GM23338 (cell line): ENCODE results near the gene IPCEF1. TPM values are rescaled to one million over a fixed set of nuclear protein-coding genes. Genes with fewer than 3 reads are reported as not detected.
A peak's percentile ranks its signal among the peaks of the same experiment; 100 is the strongest.

ENCODE experiments used
- ATAC-seq: fragments of 200-7000 bp; cut with Tn5 transposase; 3 replicates; pipeline ENCODE4 v1.9.1; 2020
- DNase-seq: peaks from one replicate; pipeline ENCODE4 v3.0.0-alpha.2; 2015; ENCODE audit warnings: low spot score
- H2AFZ ChIP-seq: fragments of 200-600 bp; sonication (generic); 2 replicates; pipeline ENCODE4 v1.8.0; 2016; ENCODE audit warnings: antibody characterized with exemption, mild to moderate bottlenecking, moderate library complexity
- H3F3A ChIP-seq: fragments of 200-600 bp; sonication (generic); replicated peaks from 2 replicates; pipeline ENCODE4 v1.8.0; 2017; ENCODE audit warnings: antibody characterized with exemption, mixed run types, low read depth
- H3K27ac ChIP-seq: fragments of 200-600 bp; sonication (generic); 2 replicates; pipeline ENCODE4 v1.6.1; 2016; ENCODE audit warnings: low read depth
- H3K27me3 ChIP-seq: fragments of 200-600 bp; sonication (generic); 2 replicates; pipeline ENCODE4 v1.8.0; 2016; ENCODE audit warnings: mild to moderate bottlenecking, mixed run types, moderate library complexity; ENCODE audit not compliant: insufficient read depth
- H3K36me3 ChIP-seq: fragments of 200-600 bp; sonication (generic); 2 replicates; pipeline ENCODE4 v1.8.0; 2016; ENCODE audit warnings: mild to moderate bottlenecking; ENCODE audit not compliant: insufficient read depth
- H3K4me1 ChIP-seq: fragments of 200-600 bp; sonication (generic); 2 replicates; pipeline ENCODE4 v1.8.0; 2016; ENCODE audit warnings: mild to moderate bottlenecking, moderate library complexity; ENCODE audit not compliant: insufficient read depth
- H3K4me2 ChIP-seq: fragments of 200-600 bp; sonication (generic); 2 replicates; pipeline ENCODE4 v1.7.1; 2017; ENCODE audit warnings: mixed run types
- H3K4me3 ChIP-seq: fragments of 200-600 bp; sonication (generic); 2 replicates; pipeline ENCODE4 v1.6.1; 2016; ENCODE audit warnings: mixed run types
- H3K79me2 ChIP-seq: fragments of 200-600 bp; sonication (generic); replicated peaks from 2 replicates; pipeline ENCODE4 v1.8.0; 2017; ENCODE audit warnings: mild to moderate bottlenecking; ENCODE audit not compliant: insufficient read depth
- H3K9me2 ChIP-seq: fragments of 200-600 bp; sonication (generic); 2 replicates; pipeline ENCODE4 v1.8.0; 2017; ENCODE audit not compliant: insufficient read depth
- H4K20me1 ChIP-seq: fragments of 200-600 bp; sonication (generic); replicated peaks from 2 replicates; pipeline ENCODE4 v1.8.0; 2017; ENCODE audit warnings: mild to moderate bottlenecking; ENCODE audit not compliant: insufficient read depth
- H3K27ac Mint-ChIP-seq: 2 replicates; pipeline ENCODE4 v1.8.0; 2020; ENCODE audit warnings: inconsistent platforms, mild to moderate bottlenecking, moderate library complexity, mixed read lengths
- H3K27me3 Mint-ChIP-seq: 3 replicates; pipeline ENCODE4 v1.8.0; 2022; ENCODE audit warnings: low read depth, mild to moderate bottlenecking, moderate library complexity, mixed read lengths, inconsistent platforms; ENCODE audit not compliant: insufficient read depth, poor library complexity
- H3K36me3 Mint-ChIP-seq: 3 replicates; pipeline ENCODE4 v1.8.0; 2021; ENCODE audit warnings: low read depth, mild to moderate bottlenecking, inconsistent platforms, moderate library complexity, mixed read lengths
- H3K4me1 Mint-ChIP-seq: 3 replicates; pipeline ENCODE4 v1.8.0; 2020; ENCODE audit warnings: mild to moderate bottlenecking, inconsistent platforms, mixed read lengths
- H3K4me3 Mint-ChIP-seq: 3 replicates; pipeline ENCODE4 v1.8.0; 2021; ENCODE audit warnings: moderate library complexity, mild to moderate bottlenecking, inconsistent platforms, mixed read lengths
- H3K9me3 Mint-ChIP-seq: 3 replicates; pipeline ENCODE4 v1.8.0; 2020; ENCODE audit warnings: moderate library complexity, mild to moderate bottlenecking, inconsistent platforms, mixed read lengths
- CREB1 ChIP-seq: fragments of 250-450 bp; sonication (Bioruptor Pico); IDR thresholded peaks from 2 replicates; pipeline ENCODE4 v1.5.0; 2020; ENCODE audit warnings: low read depth, mild to moderate bottlenecking, moderate library complexity
- EZH2 ChIP-seq: fragments of 200-600 bp; sonication (generic); IDR thresholded peaks from one replicate; pipeline ENCODE4 v1.8.0; 2017; ENCODE audit warnings: antibody characterized with exemption, mild to moderate bottlenecking, low read depth; ENCODE audit not compliant: unreplicated experiment
- EZH2phosphoT487 ChIP-seq: fragments of 200-600 bp; sonication (generic); IDR thresholded peaks from one replicate; pipeline ENCODE4 v1.8.1; 2018; ENCODE audit warnings: antibody characterized with exemption; ENCODE audit not compliant: unreplicated experiment
- JUNB ChIP-seq: IDR thresholded peaks from one replicate; pipeline ENCODE4 v1.6.1; 2016; ENCODE audit warnings: antibody characterized with exemption; ENCODE audit not compliant: unreplicated experiment
- NANOG ChIP-seq: IDR thresholded peaks from 2 replicates; pipeline ENCODE4 v1.6.1; 2016; ENCODE audit warnings: antibody characterized with exemption, borderline replicate concordance
- POLR2AphosphoS5 ChIP-seq: IDR thresholded peaks from 2 replicates; pipeline ENCODE4 v1.6.1; 2016; ENCODE audit warnings: antibody characterized with exemption, low read depth
- STAT1 ChIP-seq: IDR thresholded peaks from one replicate; pipeline ENCODE4 v1.6.1; 2016; ENCODE audit warnings: antibody characterized with exemption; ENCODE audit not compliant: unreplicated experiment
- ZNF114 ChIP-seq: fragments of 250-450 bp; sonication (Bioruptor Pico); IDR thresholded peaks from 2 replicates; pipeline ENCODE4 v1.5.0; 2020; ENCODE audit warnings: mild to moderate bottlenecking, moderate library complexity
- ZNF331 ChIP-seq: fragments of 250-450 bp; sonication (Bioruptor Pico); IDR thresholded peaks from 2 replicates; pipeline ENCODE4 v1.5.0; 2020; ENCODE audit warnings: low read depth, mild to moderate bottlenecking, moderate library complexity
- polyA plus RNA-seq: library from polyadenylated mRNA; unstranded; fragments of >200 nt; fragmentation: Nextera tagmentation; extraction: Ambion mirVana; gene quantifications from 2 replicates; pipeline ENCODE4 v1.2.1, GENCODE V29; 2016
- total RNA-seq: library from RNA; depleted of rRNA; stranded (reverse); fragments of >200 nt; shearing (Covaris generic); gene quantifications from 2 replicates; pipeline ENCODE4 v1.2.3, GENCODE V29; 2014
- TF ChIP-seq, protein P1 (sequence below), 2 experiments: fragments of 200-600 bp in 1 of 2; sonication (generic) in 1 of 2; conservative IDR thresholded peaks; 2 replicates each; pipeline versions ENCODE4 v1.5.1 to v1.6.1; 2016 to 2017; ENCODE audit warnings: antibody characterized with exemption in 2 of 2, low read depth in 2 of 2, mild to moderate bottlenecking in 2 of 2, moderate library complexity in 1 of 2
- TF ChIP-seq, protein P2 (sequence below): IDR thresholded peaks from 2 replicates; pipeline ENCODE4 v1.6.1; 2016; ENCODE audit warnings: antibody characterized with exemption
- TF ChIP-seq, protein P3 (sequence below): IDR thresholded peaks from one replicate; pipeline ENCODE4 v1.6.1; 2018; ENCODE audit warnings: antibody characterized with exemption; ENCODE audit not compliant: unreplicated experiment
- TF ChIP-seq, protein P4 (sequence below): fragments of 250-450 bp; sonication (Bioruptor Pico); IDR thresholded peaks from 2 replicates; pipeline ENCODE4 v1.5.0; 2020; ENCODE audit warnings: mild to moderate bottlenecking, moderate library complexity

Gene IPCEF1
- total and polyA plus RNA-seq, 2 experiments from 2014 or later: 0.15 to 1.8 TPM

DNA sequence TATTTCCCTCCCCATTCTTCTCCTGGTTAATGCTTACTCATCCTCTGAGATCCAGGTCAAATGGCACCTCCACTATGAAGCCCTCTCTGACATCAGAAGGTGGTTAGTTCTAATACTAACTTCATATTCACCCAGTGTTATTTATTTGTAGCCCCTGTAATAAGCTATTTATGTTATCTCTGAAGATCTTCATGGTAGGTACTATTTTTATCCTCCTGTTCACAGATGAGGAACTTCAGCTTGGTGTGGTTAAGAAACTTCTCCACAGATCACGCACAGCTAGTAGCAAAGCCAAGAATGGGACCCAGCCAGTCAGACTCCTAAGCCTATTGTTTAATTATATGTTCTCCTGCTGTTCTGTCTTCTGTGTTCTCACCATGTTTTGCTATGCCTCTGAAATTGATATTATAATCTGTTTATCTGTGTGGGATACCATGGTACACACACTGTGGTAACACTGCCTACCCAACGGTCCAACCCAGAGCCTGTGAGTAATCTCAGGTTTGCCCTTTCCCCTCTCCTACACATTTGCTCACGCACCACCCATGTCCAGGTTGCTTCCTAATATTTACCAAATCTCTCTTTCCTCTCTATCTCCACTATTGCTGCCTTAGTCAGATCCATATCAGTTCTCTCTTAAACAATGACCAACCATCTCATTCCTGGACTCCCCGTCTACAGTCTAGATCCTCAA is 98.4 kb downstream of the IPCEF1 start:
- H3K9me2 ChIP-seq: 0 out of 2 replicates have a peak, but pooled peaks cover 5% of the 10 kb centered on the region

More for the DNA sequence above, 98.4 kb downstream of the IPCEF1 start:
- no peaks in the 10 kb centered on the region for H3K4me1 ChIP-seq
- H3K36me3 ChIP-seq: no peaks in the 10 kb centered on the region
- no peak for DNase-seq
- no peak overlapping the region for H3K4me2 ChIP-seq
- ATAC-seq: no peak
- no peaks in the 10 kb centered on the region for H3K79me2 ChIP-seq
- no peaks in the 10 kb centered on the region for H3F3A ChIP-seq
- no peak overlapping the region for H3K4me3 ChIP-seq
- H4K20me1 ChIP-seq: no peaks in the 10 kb centered on the region
- H3K27ac ChIP-seq: no peak overlapping the region
- Mint-ChIP-seq H3K9me3 (no peaks in the 10 kb centered on the region), H3K27me3 (peaks cover 2% of the 10 kb centered on the region), H3K4me3 (no peak overlapping the region), H3K4me1 (no peaks in the 10 kb centered on the region), H3K27ac (peak overlapping the region; percentile 1; the same call in 1 of the 2 replicates), H3K36me3 (no peaks in the 10 kb centered on the region)
- H3K27me3 ChIP-seq: no peaks in the 10 kb centered on the region
- TF ChIP-seq NANOG: no peak
- TF ChIP-seq, protein P1, sequence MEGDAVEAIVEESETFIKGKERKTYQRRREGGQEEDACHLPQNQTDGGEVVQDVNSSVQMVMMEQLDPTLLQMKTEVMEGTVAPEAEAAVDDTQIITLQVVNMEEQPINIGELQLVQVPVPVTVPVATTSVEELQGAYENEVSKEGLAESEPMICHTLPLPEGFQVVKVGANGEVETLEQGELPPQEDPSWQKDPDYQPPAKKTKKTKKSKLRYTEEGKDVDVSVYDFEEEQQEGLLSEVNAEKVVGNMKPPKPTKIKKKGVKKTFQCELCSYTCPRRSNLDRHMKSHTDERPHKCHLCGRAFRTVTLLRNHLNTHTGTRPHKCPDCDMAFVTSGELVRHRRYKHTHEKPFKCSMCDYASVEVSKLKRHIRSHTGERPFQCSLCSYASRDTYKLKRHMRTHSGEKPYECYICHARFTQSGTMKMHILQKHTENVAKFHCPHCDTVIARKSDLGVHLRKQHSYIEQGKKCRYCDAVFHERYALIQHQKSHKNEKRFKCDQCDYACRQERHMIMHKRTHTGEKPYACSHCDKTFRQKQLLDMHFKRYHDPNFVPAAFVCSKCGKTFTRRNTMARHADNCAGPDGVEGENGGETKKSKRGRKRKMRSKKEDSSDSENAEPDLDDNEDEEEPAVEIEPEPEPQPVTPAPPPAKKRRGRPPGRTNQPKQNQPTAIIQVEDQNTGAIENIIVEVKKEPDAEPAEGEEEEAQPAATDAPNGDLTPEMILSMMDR (conservative IDR thresholded peaks at IDR 0.05; ENCODE audit: low read depth in 2 of 2): no peak
- no peak for TF ChIP-seq ZNF331 (CRISPR knock-in tag)
- TF ChIP-seq, protein P2, sequence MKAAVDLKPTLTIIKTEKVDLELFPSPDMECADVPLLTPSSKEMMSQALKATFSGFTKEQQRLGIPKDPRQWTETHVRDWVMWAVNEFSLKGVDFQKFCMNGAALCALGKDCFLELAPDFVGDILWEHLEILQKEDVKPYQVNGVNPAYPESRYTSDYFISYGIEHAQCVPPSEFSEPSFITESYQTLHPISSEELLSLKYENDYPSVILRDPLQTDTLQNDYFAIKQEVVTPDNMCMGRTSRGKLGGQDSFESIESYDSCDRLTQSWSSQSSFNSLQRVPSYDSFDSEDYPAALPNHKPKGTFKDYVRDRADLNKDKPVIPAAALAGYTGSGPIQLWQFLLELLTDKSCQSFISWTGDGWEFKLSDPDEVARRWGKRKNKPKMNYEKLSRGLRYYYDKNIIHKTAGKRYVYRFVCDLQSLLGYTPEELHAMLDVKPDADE: no peak
- no peak for TF ChIP-seq EZH2phosphoT487
- TF ChIP-seq, protein P3, sequence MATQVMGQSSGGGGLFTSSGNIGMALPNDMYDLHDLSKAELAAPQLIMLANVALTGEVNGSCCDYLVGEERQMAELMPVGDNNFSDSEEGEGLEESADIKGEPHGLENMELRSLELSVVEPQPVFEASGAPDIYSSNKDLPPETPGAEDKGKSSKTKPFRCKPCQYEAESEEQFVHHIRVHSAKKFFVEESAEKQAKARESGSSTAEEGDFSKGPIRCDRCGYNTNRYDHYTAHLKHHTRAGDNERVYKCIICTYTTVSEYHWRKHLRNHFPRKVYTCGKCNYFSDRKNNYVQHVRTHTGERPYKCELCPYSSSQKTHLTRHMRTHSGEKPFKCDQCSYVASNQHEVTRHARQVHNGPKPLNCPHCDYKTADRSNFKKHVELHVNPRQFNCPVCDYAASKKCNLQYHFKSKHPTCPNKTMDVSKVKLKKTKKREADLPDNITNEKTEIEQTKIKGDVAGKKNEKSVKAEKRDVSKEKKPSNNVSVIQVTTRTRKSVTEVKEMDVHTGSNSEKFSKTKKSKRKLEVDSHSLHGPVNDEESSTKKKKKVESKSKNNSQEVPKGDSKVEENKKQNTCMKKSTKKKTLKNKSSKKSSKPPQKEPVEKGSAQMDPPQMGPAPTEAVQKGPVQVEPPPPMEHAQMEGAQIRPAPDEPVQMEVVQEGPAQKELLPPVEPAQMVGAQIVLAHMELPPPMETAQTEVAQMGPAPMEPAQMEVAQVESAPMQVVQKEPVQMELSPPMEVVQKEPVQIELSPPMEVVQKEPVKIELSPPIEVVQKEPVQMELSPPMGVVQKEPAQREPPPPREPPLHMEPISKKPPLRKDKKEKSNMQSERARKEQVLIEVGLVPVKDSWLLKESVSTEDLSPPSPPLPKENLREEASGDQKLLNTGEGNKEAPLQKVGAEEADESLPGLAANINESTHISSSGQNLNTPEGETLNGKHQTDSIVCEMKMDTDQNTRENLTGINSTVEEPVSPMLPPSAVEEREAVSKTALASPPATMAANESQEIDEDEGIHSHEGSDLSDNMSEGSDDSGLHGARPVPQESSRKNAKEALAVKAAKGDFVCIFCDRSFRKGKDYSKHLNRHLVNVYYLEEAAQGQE: no peak
- TF ChIP-seq POLR2AphosphoS5: no peak
- TF ChIP-seq EZH2: no peak
- TF ChIP-seq, protein P4, sequence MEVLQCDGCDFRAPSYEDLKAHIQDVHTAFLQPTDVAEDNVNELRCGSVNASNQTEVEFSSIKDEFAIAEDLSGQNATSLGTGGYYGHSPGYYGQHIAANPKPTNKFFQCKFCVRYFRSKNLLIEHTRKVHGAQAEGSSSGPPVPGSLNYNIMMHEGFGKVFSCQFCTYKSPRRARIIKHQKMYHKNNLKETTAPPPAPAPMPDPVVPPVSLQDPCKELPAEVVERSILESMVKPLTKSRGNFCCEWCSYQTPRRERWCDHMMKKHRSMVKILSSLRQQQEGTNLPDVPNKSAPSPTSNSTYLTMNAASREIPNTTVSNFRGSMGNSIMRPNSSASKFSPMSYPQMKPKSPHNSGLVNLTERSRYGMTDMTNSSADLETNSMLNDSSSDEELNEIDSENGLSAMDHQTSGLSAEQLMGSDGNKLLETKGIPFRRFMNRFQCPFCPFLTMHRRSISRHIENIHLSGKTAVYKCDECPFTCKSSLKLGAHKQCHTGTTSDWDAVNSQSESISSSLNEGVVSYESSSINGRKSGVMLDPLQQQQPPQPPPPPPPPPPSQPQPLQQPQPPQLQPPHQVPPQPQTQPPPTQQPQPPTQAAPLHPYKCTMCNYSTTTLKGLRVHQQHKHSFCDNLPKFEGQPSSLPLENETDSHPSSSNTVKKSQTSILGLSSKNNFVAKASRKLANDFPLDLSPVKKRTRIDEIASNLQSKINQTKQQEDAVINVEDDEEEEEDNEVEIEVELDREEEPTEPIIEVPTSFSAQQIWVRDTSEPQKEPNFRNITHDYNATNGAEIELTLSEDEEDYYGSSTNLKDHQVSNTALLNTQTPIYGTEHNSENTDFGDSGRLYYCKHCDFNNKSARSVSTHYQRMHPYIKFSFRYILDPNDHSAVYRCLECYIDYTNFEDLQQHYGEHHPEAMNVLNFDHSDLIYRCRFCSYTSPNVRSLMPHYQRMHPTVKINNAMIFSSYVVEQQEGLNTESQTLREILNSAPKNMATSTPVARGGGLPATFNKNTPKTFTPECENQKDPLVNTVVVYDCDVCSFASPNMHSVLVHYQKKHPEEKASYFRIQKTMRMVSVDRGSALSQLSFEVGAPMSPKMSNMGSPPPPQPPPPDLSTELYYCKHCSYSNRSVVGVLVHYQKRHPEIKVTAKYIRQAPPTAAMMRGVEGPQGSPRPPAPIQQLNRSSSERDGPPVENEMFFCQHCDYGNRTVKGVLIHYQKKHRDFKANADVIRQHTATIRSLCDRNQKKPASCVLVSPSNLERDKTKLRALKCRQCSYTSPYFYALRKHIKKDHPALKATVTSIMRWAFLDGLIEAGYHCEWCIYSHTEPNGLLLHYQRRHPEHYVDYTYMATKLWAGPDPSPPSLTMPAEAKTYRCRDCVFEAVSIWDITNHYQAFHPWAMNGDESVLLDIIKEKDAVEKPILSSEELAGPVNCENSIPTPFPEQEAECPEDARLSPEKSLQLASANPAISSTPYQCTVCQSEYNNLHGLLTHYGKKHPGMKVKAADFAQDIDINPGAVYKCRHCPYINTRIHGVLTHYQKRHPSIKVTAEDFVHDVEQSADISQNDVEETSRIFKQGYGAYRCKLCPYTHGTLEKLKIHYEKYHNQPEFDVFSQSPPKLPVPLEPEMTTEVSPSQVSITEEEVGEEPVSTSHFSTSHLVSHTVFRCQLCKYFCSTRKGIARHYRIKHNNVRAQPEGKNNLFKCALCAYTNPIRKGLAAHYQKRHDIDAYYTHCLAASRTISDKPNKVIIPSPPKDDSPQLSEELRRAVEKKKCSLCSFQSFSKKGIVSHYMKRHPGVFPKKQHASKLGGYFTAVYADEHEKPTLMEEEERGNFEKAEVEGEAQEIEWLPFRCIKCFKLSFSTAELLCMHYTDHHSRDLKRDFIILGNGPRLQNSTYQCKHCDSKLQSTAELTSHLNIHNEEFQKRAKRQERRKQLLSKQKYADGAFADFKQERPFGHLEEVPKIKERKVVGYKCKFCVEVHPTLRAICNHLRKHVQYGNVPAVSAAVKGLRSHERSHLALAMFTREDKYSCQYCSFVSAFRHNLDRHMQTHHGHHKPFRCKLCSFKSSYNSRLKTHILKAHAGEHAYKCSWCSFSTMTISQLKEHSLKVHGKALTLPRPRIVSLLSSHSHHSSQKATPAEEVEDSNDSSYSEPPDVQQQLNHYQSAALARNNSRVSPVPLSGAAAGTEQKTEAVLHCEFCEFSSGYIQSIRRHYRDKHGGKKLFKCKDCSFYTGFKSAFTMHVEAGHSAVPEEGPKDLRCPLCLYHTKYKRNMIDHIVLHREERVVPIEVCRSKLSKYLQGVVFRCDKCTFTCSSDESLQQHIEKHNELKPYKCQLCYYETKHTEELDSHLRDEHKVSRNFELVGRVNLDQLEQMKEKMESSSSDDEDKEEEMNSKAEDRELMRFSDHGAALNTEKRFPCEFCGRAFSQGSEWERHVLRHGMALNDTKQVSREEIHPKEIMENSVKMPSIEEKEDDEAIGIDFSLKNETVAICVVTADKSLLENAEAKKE: no peak
- no peak for TF ChIP-seq STAT1
- no peak for TF ChIP-seq JUNB
- no peak for TF ChIP-seq ZNF114 (CRISPR knock-in tag)
- TF ChIP-seq CREB1: no peak
- no peak overlapping the region; the same call in 1 of the 2 replicates for H2AFZ ChIP-seq
